GM12878 (cell line): ENCODE data around the gene TMEM132D.

Experiments
- CEBPB ChIP-seq, 2 experiments: fragments of 150-350 bp in 1 of 2; IDR thresholded peaks; 2 replicates each; pipeline ENCODE4 v1.6.1; 2012 to 2014; ENCODE audit warnings: low read depth in 2 of 2, low read length in 2 of 2, borderline replicate concordance in 1 of 2, inconsistent platforms in 1 of 2
- CHD1 ChIP-seq: IDR thresholded peaks from 2 replicates; pipeline ENCODE4 v1.6.1; 2012; ENCODE audit warnings: low read depth, low read length, improper control_type of control experiment
- CTCF ChIP-seq, 3 experiments: IDR thresholded peaks in 2 of 3; conservative IDR thresholded peaks in 1 of 3; 2 replicates each; pipeline ENCODE4 v1.5.1; 2011; ENCODE audit warnings: low read depth in 3 of 3, low read length in 3 of 3, mild to moderate bottlenecking in 3 of 3, control low read depth in 2 of 3, moderate library complexity in 2 of 3, inconsistent platforms in 1 of 3, mixed read lengths in 1 of 3; ENCODE audit not compliant: control insufficient read depth in 2 of 3, insufficient read depth in 1 of 3; ENCODE audit errors: extremely low read depth in 1 of 3
- ELK1 ChIP-seq: IDR thresholded peaks from 2 replicates; pipeline ENCODE4 v1.6.1; 2012; ENCODE audit warnings: low read depth, low read length, improper control_type of control experiment
- MEF2A ChIP-seq: IDR thresholded peaks from 2 replicates; pipeline ENCODE4 v1.6.1; 2011; ENCODE audit warnings: low read depth, mild to moderate bottlenecking, low read length, moderate library complexity; ENCODE audit not compliant: insufficient read depth
- NFYB ChIP-seq: IDR thresholded peaks from 2 replicates; pipeline ENCODE4 v1.6.1; 2011; ENCODE audit warnings: low read depth, mild to moderate bottlenecking, low read length, improper control_type of control experiment, moderate library complexity; ENCODE audit not compliant: insufficient read depth
- NR2F1 ChIP-seq: fragments of 450-650 bp; conservative IDR thresholded peaks from 2 replicates; pipeline ENCODE4 v1.6.1; 2017; ENCODE audit warnings: mild to moderate bottlenecking
- NRF1 ChIP-seq: conservative IDR thresholded peaks from 2 replicates; pipeline ENCODE4 v1.6.1; 2011; ENCODE audit warnings: mild to moderate bottlenecking, low read depth, low read length, improper control_type of control experiment
- SREBF1 ChIP-seq: IDR thresholded peaks from 2 replicates; pipeline ENCODE4 v1.6.1; 2012; ENCODE audit warnings: mild to moderate bottlenecking, low read length
- ZZZ3 ChIP-seq: IDR thresholded peaks from 2 replicates; pipeline ENCODE4 v1.6.1; 2011; ENCODE audit warnings: low read depth; ENCODE audit not compliant: control insufficient read depth, insufficient read length

DNA sequence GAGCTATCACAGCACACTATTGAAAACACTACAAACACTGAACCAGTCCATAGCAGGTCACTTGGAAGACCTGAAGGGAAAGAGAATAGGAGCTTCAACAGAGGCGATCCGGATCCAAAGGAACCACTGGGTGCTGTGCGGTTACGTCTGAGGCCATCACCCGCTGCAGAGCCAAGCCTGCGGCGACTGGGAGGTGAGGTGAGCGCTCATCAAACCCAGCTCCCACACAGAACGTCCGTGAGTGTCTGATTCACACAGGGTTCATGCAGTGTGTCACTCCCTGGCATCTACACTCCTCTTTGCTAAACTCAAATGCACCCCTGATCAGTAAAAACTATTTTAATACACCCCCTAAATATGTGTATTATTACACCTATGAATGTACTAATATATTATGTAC, 64.1 kb downstream of the TMEM132D start:
- TF ChIP-seq NR2F1: no peak
- no peak for TF ChIP-seq CHD1
- no peak for TF ChIP-seq CTCF (IDR thresholded peaks at IDR 0.05 in 2 of 3, conservative IDR thresholded peaks at IDR 0.05 in 1 of 3; ENCODE audit: control insufficient read depth in 2 of 3, extremely low read depth in 1 of 3, insufficient read depth in 1 of 3, low read depth in 3 of 3, low read length in 3 of 3)
- TF ChIP-seq ZZZ3: no peak
- no peak for TF ChIP-seq NFYB
- TF ChIP-seq CEBPB (IDR thresholded peaks at IDR 0.05; ENCODE audit: borderline replicate concordance in 1 of 2, low read depth in 2 of 2, low read length in 2 of 2): no peak
- TF ChIP-seq SREBF1: no peak
- TF ChIP-seq ELK1: no peak
- TF ChIP-seq NRF1: no peak
- no peak for TF ChIP-seq MEF2A
